Lower lobe of right lung (tissue), 2 donors: ENCODE data around the gene MELK. TPM values are rescaled to one million over a fixed set of nuclear protein-coding genes. Genes with fewer than 3 reads are reported as not detected.
"Not testable (repeated sequence)": the region's sequence is repeated elsewhere in the genome, so short reads cannot be mapped to it uniquely, and the experiment has no call there.

Experiments used
- ATAC-seq, 2 donors: fragments of 200-7000 bp; cut with Tn5 transposase; one replicate each; pipeline ENCODE4 v1.9.1; 2020 to 2022; ENCODE audit warnings: mild to moderate bottlenecking in 2 of 2, moderate library complexity in 2 of 2
- DNase-seq: peaks from one replicate; pipeline ENCODE4 v3.0.0-alpha.2; 2020
- H3K27ac ChIP-seq: fragments of 200-600 bp; one replicate; pipeline ENCODE4 v1.8.0; 2022
- H3K27me3 ChIP-seq: fragments of 200-600 bp; one replicate; pipeline ENCODE4 v1.8.0; 2022; ENCODE audit warnings: low read depth
- H3K36me3 ChIP-seq: fragments of 200-600 bp; one replicate; pipeline ENCODE4 v1.8.0; 2022; ENCODE audit warnings: mild to moderate bottlenecking
- H3K4me1 ChIP-seq: fragments of 200-600 bp; one replicate; pipeline ENCODE4 v1.8.0; 2022
- H3K4me3 ChIP-seq: fragments of 200-600 bp; one replicate; pipeline ENCODE4 v1.8.0; 2022; ENCODE audit warnings: mild to moderate bottlenecking
- H3K9me3 ChIP-seq: fragments of 200-600 bp; one replicate; pipeline ENCODE4 v1.8.0; 2022
- CTCF ChIP-seq: fragments of 200-600 bp; IDR thresholded peaks from one replicate; pipeline ENCODE4 v1.8.0; 2022; ENCODE audit warnings: antibody characterized with exemption, mild to moderate bottlenecking
- intact Hi-C: fragments of 100-400 bp; cut with DNase I; formaldehyde crosslinking; loops from one replicate; pipeline ENCODE4 v1.11.0; 2022
- long read RNA-seq: library from polyadenylated mRNA; unstranded; transcript quantifications from one replicate; pipeline ENCODE4 v2.0.0, GENCODE V29; 2021
- total RNA-seq: library from RNA; stranded (reverse); fragmentation: NEBNext Ultra II Directional; extraction: Animal tissue kit (Norgen Biotek cat#: 25700); gene quantifications from one replicate; pipeline ENCODE4 v1.2.1, GENCODE V29; 2021
- donor health status: DM: no; HTN: yes; CAD: no; lungs with severe emphysema.

MELK gene
- 1.7 TPM for total RNA-seq
- long read RNA-seq, partial matches to known transcripts = 1 of 2 reads
- long read RNA-seq, other reads (novel, unspliced or antisense) = 1 of 2 reads

- Histone ChIP-seq H3K4me1 (peaks cover 15% of the 10 kb centered on the region), H3K36me3 (no peaks in the 10 kb centered on the region), H3K4me3 (peak within 1 kb of the TSS; percentile 92), H3K27ac (peak within 1 kb of the TSS; percentile 80), H3K9me3 (no peaks in the 10 kb centered on the region), H3K27me3 (no peaks in the 10 kb centered on the region)
- no peak for TF ChIP-seq CTCF
- peak; percentile 88 for DNase-seq
- ATAC-seq = peak; percentile 98 to 99
- intact Hi-C loops = no loop called here
Measured at GRCh38 chr9:36572515-36573418, at the start of gene MELK. Gene MELK, plus strand, starts transcription at chr9:36572895. Its CDS starts 8,787 bp downstream, at chr9:36581682.

GRCh38 chr9:36530224-36530623 lies 42.5 kb upstream of the MELK start:
- no peak for DNase-seq
- no peaks in the 10 kb centered on the region for H3K9me3 ChIP-seq
- no peak for ATAC-seq
- no peaks in the 10 kb centered on the region for H3K4me1 ChIP-seq
- no peak overlapping the region for H3K4me3 ChIP-seq
- no peak overlapping the region for H3K27ac ChIP-seq
- TF ChIP-seq CTCF = no peak
- no peaks in the 10 kb centered on the region for H3K27me3 ChIP-seq
- intact Hi-C loops = no loop called here
- no peaks in the 10 kb centered on the region for H3K36me3 ChIP-seq

DNA sequence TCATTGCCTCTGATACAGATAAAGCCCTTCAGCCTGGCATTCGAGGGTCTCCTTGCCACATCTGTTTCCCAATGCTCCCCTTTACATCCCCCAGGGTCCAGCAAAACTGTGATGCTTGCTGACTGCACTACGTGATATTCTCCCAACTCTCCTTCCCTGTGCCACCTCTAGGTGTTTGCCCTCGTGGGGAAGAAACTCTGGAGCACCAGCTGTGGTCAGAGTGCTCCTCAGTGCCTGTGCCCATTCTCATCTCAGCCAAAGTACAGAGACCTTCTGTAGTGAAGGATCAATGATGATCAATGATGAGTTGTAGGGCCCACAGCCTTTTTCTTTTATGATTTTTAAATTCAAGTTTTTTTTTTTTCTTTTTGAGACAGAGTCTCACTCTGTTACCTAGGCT lies 40.3 kb upstream of the MELK start:
- no peak for ATAC-seq
- intact Hi-C loops = no loop called here
- no peak overlapping the region for H3K27ac ChIP-seq
- no peak overlapping the region for H3K4me3 ChIP-seq
- no peaks in the 10 kb centered on the region for H3K9me3 ChIP-seq
- no peaks in the 10 kb centered on the region for H3K36me3 ChIP-seq
- H3K4me1 ChIP-seq = no peaks in the 10 kb centered on the region
- H3K27me3 ChIP-seq = no peaks in the 10 kb centered on the region
- DNase-seq = no peak
- no peak for TF ChIP-seq CTCF

- H3K4me3 ChIP-seq, H3K9me3 ChIP-seq, ATAC-seq, H3K36me3 ChIP-seq, H3K27me3 ChIP-seq, H3K4me1 ChIP-seq, H3K27ac ChIP-seq, DNase-seq, intact Hi-C loops: not testable (repeated sequence)
Measured at GRCh38 chr9:36533726-36534125, 39.0 kb upstream of the MELK start.

- H3K9me3 ChIP-seq = no peaks in the 10 kb centered on the region
- H3K36me3 ChIP-seq = no peaks in the 10 kb centered on the region
- no peak for TF ChIP-seq CTCF
- no peaks in the 10 kb centered on the region for H3K27me3 ChIP-seq
- no peak overlapping the region for H3K27ac ChIP-seq
- H3K4me3 ChIP-seq = no peak overlapping the region
- DNase-seq = no peak
- intact Hi-C loops = no loop called here
- ATAC-seq = no peak
- H3K4me1 ChIP-seq = no peaks in the 10 kb centered on the region
Measured at GRCh38 chr9:36535107-36535506, 37.6 kb upstream of the MELK start.

- TF ChIP-seq CTCF = no peak
- Histone ChIP-seq H3K36me3 (no peaks in the 10 kb centered on the region), H3K27ac (no peak overlapping the region), H3K27me3 (no peaks in the 10 kb centered on the region), H3K4me1 (no peaks in the 10 kb centered on the region), H3K4me3 (no peak overlapping the region), H3K9me3 (no peaks in the 10 kb centered on the region)
- no peak for DNase-seq
- intact Hi-C loops = no loop called here
- no peak for ATAC-seq
Measured at GRCh38 chr9:36537861-36538260, 34.8 kb upstream of the MELK start.
